ENCODE measurements around the gene PRKCE.
A peak's percentile ranks its signal among the peaks of the same experiment; 100 is the strongest.

PRKCE gene

GRCh38 chr2:46170611-46171350, 519.3 kb downstream of the PRKCE start:
- no peak for DNase-seq (ENCODE audit: low read depth)

DNA sequence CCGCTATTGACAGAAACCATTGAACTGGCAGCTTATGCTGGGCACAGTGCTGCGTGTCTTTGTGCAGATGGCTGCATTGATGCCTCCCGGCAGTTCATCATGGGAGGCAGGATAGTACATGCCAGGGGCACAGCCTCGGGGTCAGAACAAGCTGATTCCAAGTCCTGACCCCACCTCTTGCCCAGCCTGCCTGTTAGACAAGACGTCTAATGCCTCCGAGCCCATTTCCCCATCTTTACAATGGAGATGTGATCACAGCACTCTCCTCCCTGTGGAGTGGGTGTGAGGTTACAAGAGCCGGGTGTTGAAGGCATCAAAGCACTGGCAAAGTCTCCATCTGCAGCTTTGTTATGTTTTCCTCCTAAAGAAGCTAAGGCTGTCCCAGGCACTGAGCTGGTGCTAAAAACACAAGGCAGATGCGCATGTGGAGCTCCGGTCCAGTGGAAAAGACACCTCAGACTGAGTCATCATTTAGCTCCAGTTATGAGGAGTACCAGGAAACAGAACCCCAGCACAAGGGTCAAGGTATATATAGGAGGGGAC, 520.0 kb downstream of the PRKCE start:
- peak; percentile 74 for DNase-seq (ENCODE audit: low read depth)

DNA sequence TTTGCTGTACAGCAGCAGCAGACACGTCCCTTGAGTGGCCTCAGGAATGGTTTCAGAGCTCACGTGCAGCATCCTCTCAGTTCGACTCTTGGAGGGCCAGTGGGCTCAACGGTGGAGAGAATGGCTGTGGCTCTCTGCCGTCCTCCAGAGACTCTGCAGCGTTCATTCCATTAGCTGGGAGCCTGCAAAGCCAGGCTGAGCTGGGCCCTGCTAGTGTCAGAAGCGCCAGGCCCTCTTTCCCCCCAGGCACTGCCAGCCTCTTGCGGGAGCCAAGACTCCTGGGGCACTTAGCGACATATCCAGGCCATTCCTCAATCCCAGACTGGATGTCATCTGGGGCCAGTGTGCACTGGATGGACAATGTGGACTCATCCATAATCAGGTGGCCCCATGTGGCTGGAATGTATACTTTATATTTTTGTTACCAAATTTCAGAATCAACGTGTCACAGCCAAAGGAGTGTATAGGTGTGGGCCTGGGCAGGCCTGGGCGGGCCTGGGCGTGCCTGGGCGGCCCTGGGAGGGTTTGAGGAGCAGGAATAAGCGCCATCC, 520.6 kb downstream of the PRKCE start:
- no peak for DNase-seq (ENCODE audit: low read depth)

DNA sequence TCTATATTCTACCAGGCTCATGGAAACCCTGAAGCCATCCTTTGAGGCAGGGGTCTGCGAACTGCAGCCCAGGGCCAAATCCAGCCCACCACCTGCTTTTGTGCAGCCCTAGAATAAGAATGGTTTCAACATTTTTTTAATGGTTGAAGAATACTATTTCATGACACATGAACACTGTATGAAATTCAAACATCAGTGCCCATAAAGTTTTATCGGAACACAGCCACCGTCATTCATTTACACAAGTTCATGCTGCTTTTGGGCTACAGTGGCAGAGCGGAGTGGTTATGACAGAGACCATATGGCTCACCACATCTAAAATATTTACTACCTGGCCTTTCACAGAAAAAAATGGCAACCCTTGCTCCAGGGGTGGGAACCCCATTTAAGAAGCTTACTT, 521.6 kb downstream of the PRKCE start:
- DNase-seq (ENCODE audit: low read depth) = no peak

DNA sequence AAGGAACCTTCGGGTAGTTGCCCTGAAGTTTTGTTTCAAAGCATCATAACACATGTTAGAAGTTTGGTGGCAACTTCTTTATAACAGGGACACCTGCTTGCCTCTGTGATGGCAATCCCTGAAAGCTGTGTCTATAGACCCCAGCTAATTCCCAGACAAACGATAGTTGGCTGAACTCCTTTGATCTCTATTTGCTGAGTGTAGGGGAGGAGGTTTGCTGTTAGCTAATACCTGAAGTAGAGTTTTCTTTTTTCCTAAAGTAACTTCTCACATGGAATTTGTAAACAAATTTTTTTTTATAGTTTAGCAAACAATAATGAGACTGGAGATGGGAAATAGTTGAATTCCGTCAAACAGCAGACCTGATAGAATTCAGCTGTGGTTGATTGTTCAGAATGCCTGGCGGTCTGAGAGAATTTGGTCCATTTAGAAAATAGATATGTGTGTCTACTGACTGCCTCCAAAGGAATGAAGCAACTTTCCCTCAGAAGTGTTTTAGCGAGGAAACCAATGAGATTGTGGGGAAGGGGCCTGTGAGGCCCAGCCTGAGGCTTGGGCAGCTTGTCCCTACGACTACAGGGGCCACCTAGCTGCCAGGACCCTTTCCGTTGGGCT, 522.3 kb downstream of the PRKCE start:
- DNase-seq (ENCODE audit: low read depth) = no peak

DNA sequence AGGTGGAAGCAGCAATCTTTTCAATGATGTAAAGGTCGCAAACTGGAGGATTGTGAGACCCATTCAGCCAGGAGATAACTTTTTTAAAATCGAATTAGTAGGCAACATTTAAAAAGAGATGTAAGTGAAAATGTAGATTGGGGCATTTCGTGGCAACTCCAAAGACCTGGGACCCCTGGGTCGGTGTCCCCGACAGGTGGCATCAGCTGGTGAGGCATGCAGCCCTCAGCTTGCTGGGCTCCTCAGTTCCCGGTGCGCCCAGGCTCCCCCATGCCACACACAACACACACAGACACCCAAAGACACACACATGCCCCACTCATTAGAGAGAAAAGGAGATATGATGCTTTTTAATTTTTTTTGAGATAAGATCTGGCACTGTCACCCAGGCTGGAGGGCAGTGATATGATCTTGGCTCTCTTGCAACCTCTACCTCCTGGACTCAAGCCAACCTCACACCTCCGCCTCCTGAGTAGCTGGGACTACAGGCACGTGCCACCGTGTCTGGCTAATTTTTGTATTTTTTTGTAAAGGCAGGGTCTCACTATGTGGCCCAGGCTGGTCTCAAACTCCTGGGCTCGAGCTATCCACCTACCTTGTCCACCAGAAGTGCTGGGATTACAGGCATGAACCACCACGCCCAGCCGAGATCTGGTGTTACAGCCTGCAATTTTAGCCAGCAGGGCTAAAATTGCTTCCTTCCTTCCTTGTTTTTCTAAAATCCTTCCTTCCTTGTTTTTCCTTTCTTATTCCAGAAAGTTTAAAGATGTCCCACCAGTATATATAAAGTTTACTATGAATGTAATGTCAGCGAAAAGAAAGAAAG, 523.1 kb downstream of the PRKCE start:
- no peak for DNase-seq (ENCODE audit: low read depth)

- no peak for DNase-seq (ENCODE audit: low read depth)
These were observed 523.9 kb downstream of the PRKCE start for GRCh38 chr2:46175419-46175818.

GRCh38 chr2:46177461-46178089, 526.1 kb downstream of the PRKCE start:
- no peak for DNase-seq (ENCODE audit: low read depth)

GRCh38 chr2:46179037-46179621, 527.7 kb downstream of the PRKCE start:
- peak; percentile 92 for DNase-seq (ENCODE audit: low read depth)

- DNase-seq (ENCODE audit: low read depth) = no peak
These were observed 528.7 kb downstream of the PRKCE start for GRCh38 chr2:46180189-46180588.

- no peak for DNase-seq (ENCODE audit: low read depth)
These were observed 529.8 kb downstream of the PRKCE start for GRCh38 chr2:46181306-46181705.

DNA sequence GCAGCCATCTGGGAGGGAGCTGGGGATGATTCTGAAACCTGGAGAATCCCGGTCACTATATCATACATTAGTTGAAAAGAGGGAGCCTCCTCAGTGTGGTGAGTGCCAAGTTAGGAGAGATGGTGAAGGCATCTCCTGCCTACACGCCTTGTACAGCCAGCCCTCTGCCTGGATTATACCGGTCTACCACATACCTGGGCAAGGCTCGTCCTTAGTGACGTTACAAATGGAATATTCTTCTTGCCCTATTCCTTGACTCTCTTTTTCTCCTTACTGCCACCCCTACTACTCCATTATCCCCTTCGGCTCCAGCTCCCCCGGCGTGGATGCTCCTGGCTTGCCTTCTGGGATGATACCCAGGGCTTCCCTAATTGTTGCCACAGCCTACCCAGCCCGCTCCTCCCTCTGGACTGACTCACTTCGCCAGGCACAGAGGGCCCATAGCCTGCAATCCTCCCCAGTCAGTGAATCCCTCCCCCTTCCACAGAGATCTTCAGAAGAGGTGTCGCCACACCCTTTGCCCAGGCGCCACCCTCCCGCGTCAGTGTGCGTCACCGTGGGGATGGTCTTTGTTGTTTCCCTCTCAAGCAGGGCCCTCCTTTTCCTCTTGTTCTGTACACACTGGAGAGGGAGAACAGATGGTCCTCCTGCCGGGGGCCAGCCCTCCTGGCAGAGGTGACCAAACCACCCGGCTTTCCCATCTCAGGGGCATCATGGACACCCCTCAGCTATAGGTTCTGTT, 530.5 kb downstream of the PRKCE start:
- DNase-seq (ENCODE audit: low read depth) = no peak

GRCh38 chr2:46183426-46183825, 532.0 kb downstream of the PRKCE start:
- no peak for DNase-seq (ENCODE audit: low read depth)

- no peak for DNase-seq (ENCODE audit: low read depth)
These were observed 533.5 kb downstream of the PRKCE start for GRCh38 chr2:46184794-46185583.

GRCh38 chr2:46187112-46187618, 535.7 kb downstream of the PRKCE start:
- peak; percentile 88 for DNase-seq (ENCODE audit: low read depth)

DNA sequence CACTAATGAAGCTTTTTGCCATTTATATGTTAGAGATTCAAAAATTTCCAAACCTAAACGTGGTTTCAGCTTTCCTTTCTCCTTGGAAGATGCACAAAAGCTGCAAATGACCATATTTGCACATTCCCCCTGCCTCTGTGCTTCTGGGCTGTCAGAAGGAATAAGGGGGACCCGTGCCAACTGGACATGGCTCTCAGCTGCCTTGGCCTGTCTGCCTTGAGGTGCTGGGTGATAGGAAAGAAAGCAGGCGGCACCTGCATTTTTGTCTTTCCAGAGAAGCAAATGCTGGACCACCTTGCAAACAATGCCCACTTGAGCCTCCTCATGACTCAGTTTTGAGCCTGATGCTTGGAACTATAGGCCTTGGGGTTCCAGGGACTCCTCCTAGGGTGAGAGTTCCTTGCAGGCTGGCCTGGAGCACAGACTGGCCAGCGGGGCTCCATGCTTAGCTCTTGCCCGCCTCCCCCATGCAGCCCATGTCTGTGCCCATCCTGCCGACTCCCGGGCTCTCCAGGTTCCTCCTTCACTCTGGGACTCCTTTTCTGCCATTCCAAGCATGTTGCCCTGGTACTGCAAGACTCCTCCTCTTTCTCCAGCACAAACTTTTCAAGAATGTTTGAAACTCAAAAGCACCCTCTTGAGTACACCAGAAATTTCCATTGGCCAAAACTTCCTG, 536.7 kb downstream of the PRKCE start:
- DNase-seq (ENCODE audit: low read depth) = no peak

DNA sequence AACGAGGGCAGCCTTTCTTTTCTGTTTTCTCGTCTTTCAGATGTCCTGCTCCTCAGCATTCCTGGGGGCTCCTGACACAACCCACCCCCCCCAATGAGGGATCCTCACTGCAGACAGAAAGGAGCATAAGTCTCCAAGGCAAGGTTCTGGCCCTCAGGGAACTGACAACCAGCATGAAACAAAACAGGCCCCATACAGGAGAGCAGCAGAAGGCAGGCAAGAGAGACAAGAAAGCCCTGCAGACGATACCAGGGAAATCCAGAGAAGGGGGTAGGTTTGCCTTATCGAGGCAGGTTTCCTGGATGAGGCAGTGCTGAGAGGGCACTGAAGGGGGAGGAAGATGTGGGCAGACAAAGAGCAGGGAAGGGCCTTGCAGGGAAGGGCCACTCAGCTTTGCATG, 541.9 kb downstream of the PRKCE start:
- DNase-seq (ENCODE audit: low read depth) = no peak

- no peak for DNase-seq (ENCODE audit: low read depth)
These were observed 542.4 kb downstream of the PRKCE start for GRCh38 chr2:46193855-46194254.

DNA sequence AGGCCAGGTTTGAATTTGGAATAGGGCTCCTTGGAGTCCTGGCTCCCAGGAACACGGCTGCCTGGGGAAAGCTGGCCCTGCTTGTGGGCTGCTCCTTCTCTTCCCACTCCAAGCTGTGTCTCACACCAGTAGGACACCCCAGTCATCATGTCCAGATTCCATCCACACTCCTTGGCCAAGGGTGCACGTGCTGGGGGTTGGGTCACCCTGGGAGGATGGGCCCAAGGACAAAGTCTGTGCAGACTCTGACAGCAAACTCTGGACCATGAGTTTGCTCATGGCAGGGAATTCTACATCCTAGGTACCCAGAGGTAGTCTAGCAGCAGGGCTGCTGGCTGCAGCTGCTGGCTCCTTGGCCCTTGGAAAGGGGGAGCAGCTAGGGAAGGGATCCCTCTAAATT, 543.4 kb downstream of the PRKCE start:
- DNase-seq (ENCODE audit: low read depth) = no peak

Data from GM04503 (cell line).